AML-193 (cell line): ENCODE measurements around the gene UNC13A.

ENCODE experiments used
- DNase-seq, 2 experiments: peaks; one replicate each; lab custom pipeline; 2025; lab: John Stamatoyannopoulos, UW

The UNC13A gene

GRCh38 chr19:17669419-17669818, 18.7 kb downstream of the UNC13A start:
- no peak for DNase-seq

- no peak for DNase-seq
Measured at GRCh38 chr19:17665058-17665457, 23.1 kb downstream of the UNC13A start.

- DNase-seq, result no peak
Measured at GRCh38 chr19:17659996-17660395, 28.2 kb downstream of the UNC13A start.

- no peak for DNase-seq
Measured at GRCh38 chr19:17658666-17659065, 29.5 kb downstream of the UNC13A start.

- no peak for DNase-seq
Measured at GRCh38 chr19:17658240-17658639, 29.9 kb downstream of the UNC13A start.

GRCh38 chr19:17656970-17657369, 31.2 kb downstream of the UNC13A start:
- no peak for DNase-seq

- DNase-seq, result no peak
Measured at GRCh38 chr19:17655751-17656472, 32.2 kb downstream of the UNC13A start.

GRCh38 chr19:17654993-17655392, 33.2 kb downstream of the UNC13A start:
- DNase-seq, result no peak

GRCh38 chr19:17652627-17653026, 35.5 kb downstream of the UNC13A start:
- no peak for DNase-seq

GRCh38 chr19:17648786-17649185, 39.4 kb downstream of the UNC13A start:
- no peak for DNase-seq

- DNase-seq, result no peak
Measured at GRCh38 chr19:17648097-17648660, 40.0 kb downstream of the UNC13A start.

GRCh38 chr19:17647071-17648020, 40.8 kb downstream of the UNC13A start:
- DNase-seq, result no peak

GRCh38 chr19:17646441-17646840, 41.7 kb downstream of the UNC13A start:
- no peak for DNase-seq

- no peak for DNase-seq
Measured at GRCh38 chr19:17645339-17645963, 42.7 kb downstream of the UNC13A start.

GRCh38 chr19:17642656-17643055, 45.5 kb downstream of the UNC13A start:
- DNase-seq, result no peak

GRCh38 chr19:17641846-17642245, 46.3 kb downstream of the UNC13A start:
- DNase-seq, result no peak

- no peak for DNase-seq
Measured at GRCh38 chr19:17641181-17641580, 47.0 kb downstream of the UNC13A start.

GRCh38 chr19:17633700-17634099, 54.5 kb downstream of the UNC13A start:
- no peak for DNase-seq

- no peak for DNase-seq
Measured at GRCh38 chr19:17632577-17632976, 55.6 kb downstream of the UNC13A start.

GRCh38 chr19:17629760-17630159, 58.4 kb downstream of the UNC13A start:
- no peak for DNase-seq

GRCh38 chr19:17627921-17628320, 60.2 kb downstream of the UNC13A start:
- no peak for DNase-seq

GRCh38 chr19:17627161-17627560, 61.0 kb downstream of the UNC13A start:
- no peak for DNase-seq
